ENCODE results near the gene CLIC2. TPM values are rescaled to one million over a fixed set of nuclear protein-coding genes. Genes with fewer than 3 reads are reported as not detected.
A peak's percentile ranks its signal among the peaks of the same experiment; 100 is the strongest.

CLIC2 gene
- total and polyA plus RNA-seq, 10 of the 15 experiments (the other 5 are each of a cell fraction or from before 2014, with no cell fraction given), result 18.4 to 41.0 (median 21.1) TPM

- BruUV-seq (replicated peaks), result no TSS peak
- in situ Hi-C loops (cut with MboI), result no loop called here
- intact Hi-C loops (cut with micrococcal nuclease; ENCODE audit: unreplicated experiment), result no loop called here
- WGBS (ENCODE audit: insufficient coverage, insufficient replicate concordance, low lambda C conversion rate, missing lambda C conversion rate), result 25% methylated on average over 4 of the region's 4 CpGs
- H3K9me3 ChIP-seq (replicated peaks; ENCODE audit: control insufficient read depth, insufficient read depth, low read length), result no peaks in the 10 kb centered on the region; the same call in 1 of the 3 replicates
- ChIA-PET CTCF (no interaction called here), POLR2A (no interaction called here), RAD21 (ENCODE audit: unreplicated experiment) (no interaction called here), SMC1A (ENCODE audit: uncharacterized antibody, unreplicated experiment) (interaction anchor here (1.6 kb wide), 1 partner anchor 19 kb away, joined by 6 read pairs; no protein-coding TSS in a partner anchor)
- peak; percentile 46 for TF ChIP-seq MEF2B (IDR thresholded peaks at IDR 0.05; ENCODE audit: partially characterized antibody, poor library complexity, severe bottlenecking)
- TF ChIP-seq SUPT20H (IDR thresholded peaks at IDR 0.05; ENCODE audit: borderline replicate concordance, control insufficient read depth, low read depth, low read length), result no peak
- peaks cover 1% of the 10 kb centered on the region; the same call in 1 of the 2 replicates for H3K79me2 ChIP-seq (ENCODE audit: control insufficient read depth, insufficient read depth, low read length)
- H3K4me2 ChIP-seq (ENCODE audit: control insufficient read depth, insufficient read depth), result no peak overlapping the region
- no peaks in the 10 kb centered on the region for H3K27me3 ChIP-seq (replicated peaks in 1 of 2; ENCODE audit: control insufficient read depth in 2 of 2, insufficient read depth in 2 of 2, low read length in 1 of 2)
- H3K4me3 ChIP-seq, result no peak overlapping the region
- DNase-seq (ENCODE audit: low read depth, low spot score) (no peak), ATAC-seq (no peak), FAIRE-seq (no peak)
- H3K4me1 ChIP-seq (ENCODE audit: control insufficient read depth, insufficient read depth, low read length), result no peaks in the 10 kb centered on the region
- no peaks in the 10 kb centered on the region for H4K20me1 ChIP-seq (ENCODE audit: control insufficient read depth, insufficient read depth)
- H3K36me3 ChIP-seq (ENCODE audit: control insufficient read depth in 2 of 2, insufficient read depth in 2 of 2, low read length in 1 of 2), result no peaks in the 10 kb centered on the region
- no peak overlapping the region for H3K9ac ChIP-seq (ENCODE audit: control insufficient read depth, insufficient read depth, low read length)
- H2AFZ ChIP-seq (ENCODE audit: control insufficient read depth, low read depth, low read length), result no peak overlapping the region
- H3K27ac ChIP-seq (ENCODE audit: control insufficient read depth, insufficient read depth), result no peak overlapping the region
Measured at GRCh38 chrX:155313766-155314165, 20.6 kb downstream of the CLIC2 start.

- no peak for FAIRE-seq
- SMC1A ChIA-PET (ENCODE audit: uncharacterized antibody, unreplicated experiment), result no interaction called here
- Histone ChIP-seq H2AFZ (ENCODE audit: control insufficient read depth, low read depth, low read length) (no peak overlapping the region), H3K9ac (ENCODE audit: control insufficient read depth, insufficient read depth, low read length) (no peak overlapping the region), H3K27me3 (replicated peaks in 1 of 2; ENCODE audit: control insufficient read depth in 2 of 2, insufficient read depth in 2 of 2, low read length in 1 of 2) (no peaks in the 10 kb centered on the region), H4K20me1 (ENCODE audit: control insufficient read depth, insufficient read depth) (no peaks in the 10 kb centered on the region), H3K27ac (ENCODE audit: control insufficient read depth, insufficient read depth) (no peak overlapping the region), H3K36me3 (ENCODE audit: control insufficient read depth in 2 of 2, insufficient read depth in 2 of 2, low read length in 1 of 2) (no peaks in the 10 kb centered on the region), H3K4me3 (no peak overlapping the region), H3K79me2 (ENCODE audit: control insufficient read depth, insufficient read depth, low read length) (no peaks in the 10 kb centered on the region), H3K9me3 (replicated peaks; ENCODE audit: control insufficient read depth, insufficient read depth, low read length) (no peaks in the 10 kb centered on the region), H3K4me1 (ENCODE audit: control insufficient read depth, insufficient read depth, low read length) (no peaks in the 10 kb centered on the region), H3K4me2 (ENCODE audit: control insufficient read depth, insufficient read depth) (no peak overlapping the region)
- RAD21 ChIA-PET (ENCODE audit: unreplicated experiment), result no interaction called here
- no peak for DNase-seq (ENCODE audit: low read depth, low spot score)
- ATAC-seq, result no peak
- TF ChIP-seq STAT1 (conservative IDR thresholded peaks at IDR 0.05) (no peak), RELA (IDR thresholded peaks at IDR 0.05; ENCODE audit: borderline replicate concordance, partially characterized antibody) (no peak), E4F1 (IDR thresholded peaks at IDR 0.05; ENCODE audit: borderline replicate concordance, partially characterized antibody) (no peak), USF1 (IDR thresholded peaks at IDR 0.05; ENCODE audit: borderline replicate concordance, extremely low read length, insufficient read depth, low read depth, low read length) (no peak), SRF (IDR thresholded peaks at IDR 0.05; ENCODE audit: low read depth in 2 of 2, low read length in 2 of 2) (no peak), ETV6 (conservative IDR thresholded peaks at IDR 0.05 in 1 of 2, IDR thresholded peaks at IDR 0.05 in 1 of 2; ENCODE audit: borderline replicate concordance in 1 of 2, low read depth in 1 of 2) (no peak), RAD21 (IDR thresholded peaks at IDR 0.05; ENCODE audit: insufficient read depth, low read depth, low read length) (no peak), RELB (IDR thresholded peaks at IDR 0.05; ENCODE audit: low read depth) (no peak), BRCA1 (IDR thresholded peaks at IDR 0.05; ENCODE audit: low read depth, low read length) (no peak), ATF7 (IDR thresholded peaks at IDR 0.05; ENCODE audit: low read depth) (no peak)
- intact Hi-C loops (cut with micrococcal nuclease; ENCODE audit: unreplicated experiment) (no loop called here), in situ Hi-C loops (cut with MboI) (loop anchor here (25.0 kb wide), 1 partner anchor 244 kb away; no protein-coding TSS in a partner anchor)
- CTCF ChIA-PET, result no interaction called here
- POLR2A ChIA-PET, result no interaction called here
- no TSS peak for BruUV-seq (replicated peaks)
Measured at GRCh38 chrX:155293771-155294170, 40.6 kb downstream of the CLIC2 start.
